ENCODE results near the gene TOGARAM2. TPM values are rescaled to one million over a fixed set of nuclear protein-coding genes. Genes with fewer than 3 reads are reported as not detected.

The TOGARAM2 gene
- total and polyA plus RNA-seq, 2 experiments from 2014 or later = 1.8 TPM

GRCh38 chr2:28995765-28996750 is 15.0 kb downstream of the TOGARAM2 start:
- Mint-ChIP-seq H3K36me3 (ENCODE audit: low read depth) (no peaks in the 10 kb centered on the region), H3K4me1 (peaks cover 5% of the 10 kb centered on the region; the same call in 2 of the 3 replicates), H3K9me3 (no peaks in the 10 kb centered on the region; the same call in 2 of the 3 replicates), H3K4me3 (no peak overlapping the region), H3K27ac (no peak overlapping the region), H3K27me3 (ENCODE audit: insufficient read depth, low read depth, poor library complexity) (peaks cover 10% of the 10 kb centered on the region)
- Histone ChIP-seq H3K9me2 (ENCODE audit: insufficient read depth) (no peaks in the 10 kb centered on the region), H3K79me2 (replicated peaks; ENCODE audit: insufficient read depth) (no peaks in the 10 kb centered on the region), H2AFZ (no peak overlapping the region), H3K4me1 (ENCODE audit: insufficient read depth) (no peaks in the 10 kb centered on the region; the same call in 1 of the 2 replicates), H3K36me3 (ENCODE audit: insufficient read depth) (no peaks in the 10 kb centered on the region), H3F3A (replicated peaks; ENCODE audit: low read depth) (no peaks in the 10 kb centered on the region), H3K4me3 (no peak overlapping the region), H3K27me3 (ENCODE audit: insufficient read depth) (no peaks in the 10 kb centered on the region), H3K4me2 (no peak overlapping the region), H3K27ac (ENCODE audit: low read depth) (no peak overlapping the region), H4K20me1 (replicated peaks; ENCODE audit: insufficient read depth) (no peaks in the 10 kb centered on the region)
- DNase-seq (ENCODE audit: low spot score) (no peak), ATAC-seq (no peak)
- no peak for TF ChIP-seq CREB1 (CRISPR knock-in tag; IDR thresholded peaks at IDR 0.05; ENCODE audit: low read depth)
- TF ChIP-seq ZNF114 (CRISPR knock-in tag; IDR thresholded peaks at IDR 0.05) = no peak
- TF ChIP-seq REST (IDR thresholded peaks at IDR 0.05; ENCODE audit: unreplicated experiment) = no peak
- no peak for TF ChIP-seq STAT1 (IDR thresholded peaks at IDR 0.05; ENCODE audit: unreplicated experiment)
- TF ChIP-seq NANOG (IDR thresholded peaks at IDR 0.05; ENCODE audit: borderline replicate concordance) = no peak
- no peak for TF ChIP-seq POLR2AphosphoS5 (IDR thresholded peaks at IDR 0.05; ENCODE audit: low read depth)
- TF ChIP-seq JUNB (IDR thresholded peaks at IDR 0.05; ENCODE audit: unreplicated experiment) = no peak
- TF ChIP-seq EZH2 (IDR thresholded peaks at IDR 0.05; ENCODE audit: low read depth, unreplicated experiment) = no peak
- no peak for TF ChIP-seq ZNF331 (CRISPR knock-in tag; IDR thresholded peaks at IDR 0.05; ENCODE audit: low read depth)
- no peak for TF ChIP-seq ETS1 (IDR thresholded peaks at IDR 0.05)
- no peak for TF ChIP-seq ZNF462 (CRISPR knock-in tag; IDR thresholded peaks at IDR 0.05)
- TF ChIP-seq EZH2phosphoT487 (IDR thresholded peaks at IDR 0.05; ENCODE audit: unreplicated experiment) = no peak
- no peak for TF ChIP-seq CTCF (conservative IDR thresholded peaks at IDR 0.05; ENCODE audit: low read depth in 2 of 2)

Data from GM23338 (cell line).